ENCODE measurements around the gene SRSF4. TPM values are rescaled to one million over a fixed set of nuclear protein-coding genes. Genes with fewer than 3 reads are reported as not detected.

Gene SRSF4
- total RNA-seq, 4 donors from 2014 or later, result 75.3 to 117 (median 88.1) TPM

GRCh38 chr1:29193879-29194455 lies 12.3 kb upstream of the SRSF4 start:
- peak; percentile 9 for DNase-seq (ENCODE audit: low spot score)
- TF ChIP-seq, protein P1, sequence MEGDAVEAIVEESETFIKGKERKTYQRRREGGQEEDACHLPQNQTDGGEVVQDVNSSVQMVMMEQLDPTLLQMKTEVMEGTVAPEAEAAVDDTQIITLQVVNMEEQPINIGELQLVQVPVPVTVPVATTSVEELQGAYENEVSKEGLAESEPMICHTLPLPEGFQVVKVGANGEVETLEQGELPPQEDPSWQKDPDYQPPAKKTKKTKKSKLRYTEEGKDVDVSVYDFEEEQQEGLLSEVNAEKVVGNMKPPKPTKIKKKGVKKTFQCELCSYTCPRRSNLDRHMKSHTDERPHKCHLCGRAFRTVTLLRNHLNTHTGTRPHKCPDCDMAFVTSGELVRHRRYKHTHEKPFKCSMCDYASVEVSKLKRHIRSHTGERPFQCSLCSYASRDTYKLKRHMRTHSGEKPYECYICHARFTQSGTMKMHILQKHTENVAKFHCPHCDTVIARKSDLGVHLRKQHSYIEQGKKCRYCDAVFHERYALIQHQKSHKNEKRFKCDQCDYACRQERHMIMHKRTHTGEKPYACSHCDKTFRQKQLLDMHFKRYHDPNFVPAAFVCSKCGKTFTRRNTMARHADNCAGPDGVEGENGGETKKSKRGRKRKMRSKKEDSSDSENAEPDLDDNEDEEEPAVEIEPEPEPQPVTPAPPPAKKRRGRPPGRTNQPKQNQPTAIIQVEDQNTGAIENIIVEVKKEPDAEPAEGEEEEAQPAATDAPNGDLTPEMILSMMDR (IDR thresholded peaks at IDR 0.05), result no peak
- ATAC-seq (ENCODE audit: low FRiP score), result no peak

DNA sequence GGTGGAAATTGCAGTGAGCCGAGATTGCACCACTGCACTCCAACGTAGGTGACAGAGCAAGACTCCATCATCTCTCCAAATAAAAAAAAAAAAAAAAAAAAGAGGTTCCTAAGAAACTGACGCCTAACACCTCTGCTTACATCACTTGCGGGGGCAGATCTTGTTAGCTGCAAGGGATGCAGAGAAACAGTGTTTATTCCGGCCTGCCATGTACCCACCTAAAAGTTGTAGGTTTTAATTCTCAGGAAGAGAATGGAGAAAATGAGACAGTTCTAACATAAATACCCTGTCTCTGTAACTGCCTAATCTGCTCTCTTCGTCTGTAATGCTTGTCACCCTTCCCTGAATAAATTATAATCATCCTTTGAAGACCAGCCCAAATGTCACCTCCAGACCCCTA lies 9.0 kb upstream of the SRSF4 start:
- ATAC-seq (ENCODE audit: low FRiP score) (no peak), DNase-seq (ENCODE audit: low spot score) (no peak)
- TF ChIP-seq, protein P1 (IDR thresholded peaks at IDR 0.05), result no peak

DNA sequence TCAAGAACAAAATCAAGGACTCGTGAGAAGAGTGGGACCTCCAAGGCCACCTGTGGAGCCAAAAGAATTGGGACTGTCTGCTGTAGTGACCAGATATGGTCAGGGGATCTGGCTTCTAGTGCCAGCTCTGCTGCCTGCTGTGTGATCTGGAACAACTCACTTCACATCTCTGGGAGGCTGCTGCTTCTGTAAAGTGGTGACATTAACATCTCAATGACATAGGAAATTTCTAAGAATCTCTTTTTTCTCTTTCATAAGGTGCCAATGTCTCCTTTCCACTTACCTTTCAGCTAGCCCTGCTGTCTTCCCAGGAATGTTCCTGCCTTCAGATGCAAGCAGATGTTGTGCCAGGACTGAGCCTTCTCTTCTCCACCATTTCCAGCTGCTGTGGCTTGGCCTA lies 5.0 kb upstream of the SRSF4 start:
- no peak for ATAC-seq (ENCODE audit: low FRiP score)

DNA sequence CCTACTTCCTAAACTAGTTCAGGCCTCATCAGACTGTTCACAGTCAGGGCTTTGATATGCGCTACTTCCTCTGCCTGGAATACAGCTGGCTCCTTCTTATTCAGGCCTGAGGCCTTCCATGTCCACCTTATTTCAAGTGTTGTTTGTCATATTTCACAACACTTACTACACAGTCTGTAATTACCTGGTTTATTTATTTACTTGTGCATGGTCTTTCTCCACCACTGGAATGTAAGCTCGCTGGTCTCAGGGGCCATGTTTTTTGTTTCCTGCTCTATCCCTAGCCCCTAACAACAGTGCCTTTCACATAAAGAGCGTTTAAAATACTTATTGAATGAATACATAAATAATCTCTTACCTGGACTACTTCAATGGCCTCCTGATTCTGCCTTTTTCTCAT lies 4.6 kb upstream of the SRSF4 start:
- DNase-seq (ENCODE audit: low spot score) (no peak), ATAC-seq (ENCODE audit: low FRiP score) (no peak)
- TF ChIP-seq, protein P1 (IDR thresholded peaks at IDR 0.05), result no peak

More for the DNA sequence above, 5.0 kb upstream of the SRSF4 start:
- no peak for DNase-seq (ENCODE audit: low spot score)
- TF ChIP-seq, protein P1 (IDR thresholded peaks at IDR 0.05), result no peak

DNA sequence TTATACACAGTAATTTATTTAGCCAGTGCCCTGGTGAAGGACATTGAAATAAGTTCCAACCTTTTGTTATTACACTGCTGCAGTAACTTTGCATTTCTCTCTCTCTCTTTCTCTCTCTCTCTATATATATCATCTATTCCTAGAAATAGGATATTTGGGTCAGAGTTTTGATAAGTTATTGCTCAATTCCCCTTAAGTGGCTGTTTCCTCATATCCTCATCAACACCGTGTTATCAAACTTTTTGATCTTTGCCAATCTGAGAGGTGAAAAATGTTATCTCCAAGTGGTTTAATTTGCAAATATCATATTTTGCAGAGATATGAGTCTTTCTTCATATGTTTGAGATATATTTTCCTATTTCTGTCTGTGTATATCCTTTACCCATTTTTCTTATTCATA lies 1.6 kb upstream of the SRSF4 start:
- TF ChIP-seq, protein P1 (IDR thresholded peaks at IDR 0.05), result no peak
- ATAC-seq (ENCODE audit: low FRiP score) (no peak), DNase-seq (ENCODE audit: low spot score) (no peak)

- TF ChIP-seq, protein P1 (IDR thresholded peaks at IDR 0.05), result no peak
- DNase-seq (ENCODE audit: low spot score) (no peak), ATAC-seq (ENCODE audit: low FRiP score) (peak; percentile 1)
Measured at GRCh38 chr1:29180497-29181412, 945 bp downstream of the SRSF4 start.

Data from omental fat pad (tissue), 4 donors.